Aorta (tissue), 5 donors: ENCODE data around the gene AIMP2. TPM values are rescaled to one million over a fixed set of nuclear protein-coding genes. Genes with fewer than 3 reads are reported as not detected.

Experiments used
- ATAC-seq: fragments of 200-7000 bp; cut with Tn5 transposase; one replicate; pipeline ENCODE4 v1.9.1; 2022; ENCODE audit warnings: moderate library complexity; ENCODE audit not compliant: low FRiP score
- DNase-seq, 2 donors: peaks; one replicate each; pipeline ENCODE4 v3.0.0-alpha.2; 2020
- H3K27ac ChIP-seq, 2 donors: one replicate each; pipeline ENCODE4 v1.5.1; 2013; ENCODE audit warnings: low read length in 2 of 2, mild to moderate bottlenecking in 2 of 2, moderate library complexity in 2 of 2, control low read depth in 1 of 2, inconsistent platforms in 1 of 2, low read depth in 1 of 2
- H3K27me3 ChIP-seq, 2 donors: one replicate each; pipeline ENCODE4 v1.6.1; 2013; ENCODE audit warnings: control low read depth in 1 of 2, low read length in 1 of 2, mild to moderate bottlenecking in 1 of 2, moderate library complexity in 1 of 2; ENCODE audit not compliant: insufficient read depth in 2 of 2, control insufficient read depth in 1 of 2
- H3K36me3 ChIP-seq, 2 donors: one replicate each; pipeline ENCODE4 v1.6.1; 2013; ENCODE audit warnings: control low read depth in 1 of 2, low read length in 1 of 2, mild to moderate bottlenecking in 1 of 2; ENCODE audit not compliant: insufficient read depth in 2 of 2, control insufficient read depth in 1 of 2
- H3K4me1 ChIP-seq, 2 donors: one replicate each; pipeline ENCODE4 v1.6.1; 2013; ENCODE audit warnings: low read length in 2 of 2, control low read depth in 1 of 2, mild to moderate bottlenecking in 1 of 2, moderate library complexity in 1 of 2; ENCODE audit not compliant: insufficient read depth in 2 of 2, control insufficient read depth in 1 of 2
- H3K4me3 ChIP-seq, 2 donors: one replicate each; pipeline ENCODE4 v1.5.1; 2013; ENCODE audit warnings: low read length in 2 of 2, control low read depth in 1 of 2, mild to moderate bottlenecking in 1 of 2
- H3K9me3 ChIP-seq: one replicate; pipeline ENCODE4 v1.6.1; 2013; ENCODE audit warnings: mild to moderate bottlenecking, low read length; ENCODE audit not compliant: control insufficient read depth
- WGBS, 2 donors: extraction: QIAGEN DNeasy Blood & Tissue Kit; methylation state at CpG; one replicate each; pipeline ENCODE4 v1.1.7; 2013; 5-methylcytosine and 5-hydroxymethylcytosine counted together
- intact Hi-C, 2 donors: fragments of 100-400 bp; cut with DNase I; formaldehyde crosslinking; loops; one replicate each; pipeline versions ENCODE4 v1.14.2 to v1.15.0; 2022
- polyA plus RNA-seq, 2 donors: library from polyadenylated mRNA; stranded (reverse); fragments of 200-250 nt; gene quantifications; one replicate each; pipeline ENCODE4 v1.2.3, GENCODE V29; 2013
- total RNA-seq, 2 donors: library from RNA; stranded (reverse); fragmentation: NEBNext Ultra II Directional; extraction: Animal tissue kit (Norgen Biotek cat#: 25700); gene quantifications; one replicate each; pipeline ENCODE4 v1.2.1, GENCODE V29; 2021
- donor health status: healthy with polysubstance abuse.
- donor health status: Bipolar disorder and iron deficiency.
- donor health status: DM: no; HTN: no; CAD: no.
- donor health status: DM: no; HTN: no; CAD: no.
- donor health status: DM: yes; HTN: yes; CAD: no.

Gene AIMP2
- total and polyA plus RNA-seq, 4 donors: 13.1 to 19.3 (median 13.9) TPM

GRCh38 chr7:6020371-6021286 is 11.6 kb downstream of the AIMP2 start:
- DNase-seq: no peak
- WGBS, 2 donors: 81 to 84% methylated on average over 11 of the region's 11 CpGs
- H3K4me1 ChIP-seq: no peaks in the 10 kb centered on the region
- no peak overlapping the region for H3K4me3 ChIP-seq
- peaks cover 8 to 10% of the 10 kb centered on the region in 2 donors for H3K36me3 ChIP-seq
- no peaks in the 10 kb centered on the region for H3K27me3 ChIP-seq
- intact Hi-C loops: no loop called here
- H3K27ac ChIP-seq: no peak overlapping the region
- ATAC-seq: no peak
- H3K9me3 ChIP-seq: no peaks in the 10 kb centered on the region

DNA sequence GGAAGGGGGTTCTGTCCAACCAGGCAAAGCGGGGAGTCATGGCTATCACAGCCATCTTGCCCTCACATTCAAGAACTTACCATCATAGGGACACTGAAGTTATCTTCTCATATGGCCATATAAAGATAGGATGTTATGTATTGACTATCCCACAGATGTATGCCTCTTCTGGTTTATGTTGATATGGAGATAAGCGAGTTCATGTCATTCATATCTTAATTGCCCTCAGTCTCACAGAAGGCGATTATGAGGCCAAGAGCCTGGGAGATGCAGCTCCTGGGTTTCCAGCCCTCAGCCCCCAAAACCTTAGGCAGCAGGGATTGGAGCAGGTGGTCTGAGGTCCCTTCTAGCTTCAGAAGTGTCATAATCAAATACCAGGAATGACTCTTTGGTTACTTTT is 13.6 kb downstream of the AIMP2 start:
- no peaks in the 10 kb centered on the region for H3K9me3 ChIP-seq
- no peak overlapping the region for H3K27ac ChIP-seq
- H3K36me3 ChIP-seq: peaks cover 10 to 11% of the 10 kb centered on the region in 2 donors
- ATAC-seq: no peak
- WGBS, 2 donors: 91 to 95% methylated on average over 3 of the region's 3 CpGs
- H3K27me3 ChIP-seq: no peaks in the 10 kb centered on the region
- intact Hi-C loops: no loop called here
- no peak for DNase-seq
- no peaks in the 10 kb centered on the region for H3K4me1 ChIP-seq
- no peak overlapping the region for H3K4me3 ChIP-seq

DNA sequence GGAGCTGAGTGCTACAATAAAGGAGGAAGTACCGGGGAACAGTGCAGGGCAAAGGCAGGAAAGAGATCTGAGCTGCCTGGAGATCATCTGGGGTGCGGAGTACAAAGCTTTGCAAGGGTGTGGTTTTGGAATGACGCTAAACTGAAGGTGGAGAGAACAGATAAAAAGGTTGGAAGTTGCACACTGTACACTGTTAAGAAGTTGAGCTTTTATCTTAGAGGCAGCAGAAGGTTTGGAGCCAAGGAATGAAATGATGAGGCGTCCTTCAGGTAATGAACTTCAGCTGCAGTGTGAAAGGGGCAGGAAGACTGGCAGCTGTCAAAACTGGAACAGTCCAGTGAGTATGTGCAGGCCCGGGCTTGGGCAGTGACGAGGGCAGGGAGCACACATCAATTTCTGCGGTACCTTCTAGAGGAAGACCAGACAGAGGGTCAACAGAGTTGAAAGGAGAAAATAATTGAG is 14.9 kb downstream of the AIMP2 start:
- DNase-seq: no peak
- Histone ChIP-seq H3K27ac (no peak overlapping the region), H3K4me3 (no peak overlapping the region), H3K9me3 (no peaks in the 10 kb centered on the region), H3K4me1 (no peaks in the 10 kb centered on the region), H3K36me3 (peaks cover 10% of the 10 kb centered on the region in 2 donors), H3K27me3 (no peaks in the 10 kb centered on the region)
- 92 to 96% methylated on average over 7 of the region's 7 CpGs for WGBS, 2 donors
- no peak for ATAC-seq
- intact Hi-C loops: no loop called here

DNA sequence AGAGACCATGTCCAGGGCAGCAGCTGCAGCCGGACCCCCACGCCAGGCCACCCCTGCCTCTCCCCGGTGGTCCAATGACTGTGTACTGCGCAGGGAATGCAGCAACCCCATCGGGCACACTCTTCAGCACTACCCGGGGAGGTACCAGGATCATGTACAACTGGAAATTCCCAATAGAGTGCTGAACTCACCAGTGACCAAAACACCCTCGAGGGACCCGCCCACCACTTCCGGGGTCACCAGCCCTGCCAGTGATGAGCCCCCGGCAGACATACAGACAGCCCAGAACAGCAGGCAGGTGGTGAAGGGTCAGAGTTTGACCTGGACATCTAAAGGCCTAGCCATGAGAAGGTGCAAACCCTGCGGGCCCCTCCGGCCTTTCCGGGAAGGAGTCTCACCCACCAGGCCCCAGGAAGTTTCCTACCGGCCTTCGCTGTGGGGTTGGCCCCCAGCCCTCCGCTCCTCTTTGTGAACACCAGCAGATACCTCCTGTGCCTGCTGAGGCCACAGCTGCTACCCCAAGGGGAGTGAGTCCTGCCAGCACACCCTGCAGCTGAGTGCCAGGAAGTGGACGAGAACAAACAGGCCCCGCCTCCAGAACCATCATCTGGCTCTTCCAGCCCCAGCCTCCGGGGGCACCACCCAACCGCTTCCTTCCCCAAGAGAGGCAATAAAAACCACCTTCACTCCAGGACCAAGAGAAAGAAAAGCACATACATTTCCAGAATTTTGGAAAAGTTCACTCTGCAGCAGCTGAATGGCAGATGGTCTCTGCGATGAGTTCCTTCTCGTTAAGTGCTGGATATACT is 17.1 kb downstream of the AIMP2 start:
- no peak overlapping the region for H3K27ac ChIP-seq
- H3K9me3 ChIP-seq: no peaks in the 10 kb centered on the region
- no peaks in the 10 kb centered on the region for H3K4me1 ChIP-seq
- DNase-seq: peak; percentile 77 to 86
- peaks cover 8 to 10% of the 10 kb centered on the region in 2 donors for H3K36me3 ChIP-seq
- H3K4me3 ChIP-seq: no peak overlapping the region
- intact Hi-C loops: no loop called here
- peak; percentile 72 for ATAC-seq
- H3K27me3 ChIP-seq: no peaks in the 10 kb centered on the region
- WGBS, 2 donors: 85 to 87% methylated on average over 22 of the region's 22 CpGs

DNA sequence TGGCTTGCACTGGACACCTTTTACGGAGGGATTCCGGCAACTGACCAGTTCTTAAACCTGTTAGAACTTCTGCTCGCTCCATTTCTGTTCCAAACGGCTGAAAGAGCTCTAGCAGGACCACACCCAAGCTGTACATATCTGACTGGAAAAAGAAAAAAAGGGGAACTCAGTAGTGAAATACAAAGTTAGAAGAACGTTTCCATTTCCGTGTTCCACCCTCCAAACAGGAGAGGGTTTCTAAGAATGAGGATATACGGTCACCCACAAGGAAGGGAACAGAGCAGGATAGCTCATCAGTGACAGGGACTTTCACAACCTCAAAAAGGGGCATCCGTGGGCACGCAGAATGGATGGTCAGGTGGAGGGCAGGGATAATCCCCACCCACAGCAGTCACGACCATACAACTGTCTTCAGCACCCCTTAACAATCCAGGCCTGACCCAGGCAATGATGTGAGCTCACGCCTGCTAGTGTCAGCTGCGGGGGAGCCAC is 17.8 kb downstream of the AIMP2 start:
- 84 to 85% methylated on average over 12 of the region's 12 CpGs for WGBS, 2 donors
- intact Hi-C loops: no loop called here
- no peak for ATAC-seq
- no peaks in the 10 kb centered on the region for H3K27me3 ChIP-seq
- no peak overlapping the region for H3K4me3 ChIP-seq
- DNase-seq: no peak
- H3K9me3 ChIP-seq: no peaks in the 10 kb centered on the region
- H3K36me3 ChIP-seq: peaks cover 8 to 10% of the 10 kb centered on the region in 2 donors
- H3K27ac ChIP-seq: no peak overlapping the region
- no peaks in the 10 kb centered on the region for H3K4me1 ChIP-seq

- Histone ChIP-seq H3K36me3 (peaks cover 7 to 10% of the 10 kb centered on the region in 2 donors), H3K4me3 (no peak overlapping the region), H3K4me1 (no peaks in the 10 kb centered on the region), H3K27me3 (no peaks in the 10 kb centered on the region), H3K27ac (no peak overlapping the region), H3K9me3 (no peaks in the 10 kb centered on the region)
- DNase-seq: no peak
- WGBS, 2 donors: 87 to 91% methylated on average over 1 of the region's 1 CpG
- no peak for ATAC-seq
- intact Hi-C loops: no loop called here
These were observed 18.8 kb downstream of the AIMP2 start for GRCh38 chr7:6027806-6028365.

DNA sequence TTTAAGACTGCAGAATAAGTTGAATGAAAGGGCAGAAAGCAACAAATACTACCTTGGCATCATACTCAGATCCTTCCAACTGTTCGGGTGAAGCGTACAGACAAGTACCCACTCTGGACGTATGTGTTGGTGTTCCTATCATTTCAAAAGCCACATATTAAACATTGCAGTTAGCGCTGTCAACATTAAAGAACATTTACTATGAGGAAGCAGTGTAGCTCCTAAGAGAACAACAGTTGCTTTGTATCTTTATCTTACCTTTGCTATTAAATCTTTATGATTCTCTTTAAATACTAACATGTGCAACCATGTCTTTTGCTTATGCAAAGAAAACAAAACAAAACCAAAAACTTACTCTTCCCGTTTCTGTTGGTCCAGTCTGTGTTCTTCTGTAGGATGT is 19.5 kb downstream of the AIMP2 start:
- no peak for DNase-seq
- H3K27ac ChIP-seq: no peak overlapping the region
- H3K27me3 ChIP-seq: no peaks in the 10 kb centered on the region
- H3K36me3 ChIP-seq: peaks cover 3 to 7% of the 10 kb centered on the region in 2 donors
- intact Hi-C loops: no loop called here
- no peaks in the 10 kb centered on the region for H3K4me1 ChIP-seq
- 84 to 87% methylated on average over 5 of the region's 5 CpGs for WGBS, 2 donors
- no peak overlapping the region for H3K4me3 ChIP-seq
- no peaks in the 10 kb centered on the region for H3K9me3 ChIP-seq
- no peak for ATAC-seq

DNA sequence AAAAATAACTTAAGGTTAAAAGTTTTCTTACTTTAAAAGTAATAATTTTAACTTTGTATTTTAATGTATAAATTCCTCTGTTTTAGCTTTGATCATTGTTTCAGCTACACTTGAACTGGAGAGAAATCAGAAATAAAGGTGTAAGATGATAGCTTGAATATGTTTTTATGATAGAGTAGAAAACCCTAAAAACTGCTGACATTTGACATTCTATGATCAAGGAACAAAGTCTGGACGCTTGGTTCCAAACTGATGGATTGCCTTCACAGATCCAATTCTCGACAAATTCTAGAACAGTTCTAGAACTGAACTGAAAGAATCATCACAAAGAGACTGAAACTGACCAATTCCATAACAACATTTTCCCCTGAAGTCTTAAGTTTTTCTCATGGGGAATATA is 21.9 kb downstream of the AIMP2 start, which contains the start of gene ANKRD61:
Gene ANKRD61 (plus strand): TSS at position 389 of the 400 bp plus-strand sequence. CDS start 0 bp downstream, at position 389.
- intact Hi-C loops: no loop called here
- ATAC-seq: no peak
- Histone ChIP-seq H3K27ac (no peak within 1 kb of the TSS), H3K27me3 (no peaks in the 10 kb centered on the region), H3K36me3 (peaks cover 5 to 6% of the 10 kb centered on the region in 2 donors), H3K4me1 (no peaks in the 10 kb centered on the region), H3K4me3 (no peak within 1 kb of the TSS), H3K9me3 (no peaks in the 10 kb centered on the region)
- no peak for DNase-seq
- 65 to 76% methylated on average over 2 of the region's 2 CpGs for WGBS, 2 donors
